SK-N-SH (cell line): ENCODE results near the gene TP53TG5. TPM values are rescaled to one million over a fixed set of nuclear protein-coding genes. Genes with fewer than 3 reads are reported as not detected.

ENCODE experiments used
- CTCF ChIA-PET: fragments of 300-600, 350-600 bp; formaldehyde crosslinking; extraction: SDS; loops from one replicate; lab custom pipeline; 2021; lab: Yijun Ruan, JAX
- POLR2A ChIA-PET: fragments of 350-600 bp; sonication (Branson Sonifier 250); formaldehyde crosslinking; extraction: SDS; loops from one replicate; lab custom pipeline; 2020; ENCODE audit warnings: antibody characterized with exemption, inconsistent platforms; lab: Yijun Ruan, JAX
- DNase-seq: peaks from one replicate; pipeline ENCODE4 v3.0.0; 2012
- H2AFZ ChIP-seq: fragments of 200-600 bp; sonication (generic); 2 replicates; pipeline ENCODE4 v1.8.1; 2016; ENCODE audit warnings: antibody characterized with exemption, mild to moderate bottlenecking, low read depth
- H3F3A ChIP-seq: fragments of 200-600 bp; sonication (generic); replicated peaks from 2 replicates; pipeline ENCODE3; 2016; ENCODE audit warnings: antibody characterized with exemption, mild to moderate bottlenecking; ENCODE audit not compliant: insufficient read depth
- H3K27ac ChIP-seq, 2 experiments: fragments of 200-500 bp in 1 of 2; fragments of 200-600 bp in 1 of 2; sonication (Bioruptor generic) in 1 of 2; sonication (generic), shearing (Covaris generic) in 1 of 2; 2 replicates each; pipeline versions ENCODE4 v1.5.1 to v1.6.1; 2014 to 2016; ENCODE audit warnings: low read depth in 2 of 2, inconsistent platforms in 1 of 2, low read length in 1 of 2, mild to moderate bottlenecking in 1 of 2, mixed read lengths in 1 of 2
- H3K27me3 ChIP-seq: fragments of 200-600 bp; sonication (generic), shearing (Covaris generic); 2 replicates; pipeline ENCODE4 v1.6.1; 2016; ENCODE audit warnings: mixed run types; ENCODE audit not compliant: insufficient read depth
- H3K36me3 ChIP-seq, 2 experiments: fragments of 200-500 bp in 1 of 2; fragments of 200-600 bp in 1 of 2; sonication (Bioruptor generic) in 1 of 2; sonication (generic) in 1 of 2; replicated peaks in 1 of 2; 2 replicates each; pipeline versions ENCODE3 to v1.5.1; 2014 to 2016; ENCODE audit warnings: low read length in 1 of 2, mild to moderate bottlenecking in 1 of 2; ENCODE audit not compliant: insufficient read depth in 2 of 2, control insufficient read depth in 1 of 2
- H3K4me1 ChIP-seq, 2 experiments: fragments of 200-500 bp in 1 of 2; fragments of 200-600 bp in 1 of 2; sonication (Bioruptor generic) in 1 of 2; sonication (generic), shearing (Covaris generic) in 1 of 2; 2 replicates each; pipeline versions ENCODE4 v1.5.1 to v1.6.1; 2014 to 2016; ENCODE audit warnings: low read depth in 1 of 2, low read length in 1 of 2, mixed run types in 1 of 2; ENCODE audit not compliant: insufficient read depth in 2 of 2, control insufficient read depth in 1 of 2
- H3K4me2 ChIP-seq: fragments of 200-600 bp; sonication (generic), shearing (Covaris generic); 2 replicates; pipeline ENCODE4 v1.6.1; 2017; ENCODE audit warnings: mixed run types
- H3K4me3 ChIP-seq, 2 experiments: fragments of 200-500 bp in 1 of 2; fragments of 200-600 bp in 1 of 2; sonication (Bioruptor generic) in 1 of 2; sonication (generic), shearing (Covaris generic) in 1 of 2; 2 replicates each; pipeline versions ENCODE4 v1.5.1 to v1.8.1; 2014 to 2016; ENCODE audit warnings: low read depth in 2 of 2, inconsistent platforms in 1 of 2, low read length in 1 of 2, mild to moderate bottlenecking in 1 of 2, mixed read lengths in 1 of 2, moderate library complexity in 1 of 2
- H3K79me2 ChIP-seq: fragments of 200-600 bp; sonication (generic); 2 replicates; pipeline ENCODE4 v1.8.1; 2017; ENCODE audit warnings: mild to moderate bottlenecking; ENCODE audit not compliant: insufficient read depth
- H3K9ac ChIP-seq: fragments of 200-600 bp; sonication (generic); 2 replicates; pipeline ENCODE4 v1.6.1; 2017; ENCODE audit warnings: mixed run types
- H3K9me2 ChIP-seq: fragments of 200-600 bp; sonication (generic); 2 replicates; pipeline ENCODE4 v1.6.1; 2017; ENCODE audit warnings: mixed run types
- H3K9me3 ChIP-seq: fragments of 200-600 bp; sonication (generic); 2 replicates; pipeline ENCODE4 v1.6.1; 2017; ENCODE audit warnings: mixed run types, mild to moderate bottlenecking, moderate library complexity
- H4K20me1 ChIP-seq: fragments of 200-600 bp; sonication (generic); 2 replicates; pipeline ENCODE4 v1.6.1; 2017; ENCODE audit warnings: mild to moderate bottlenecking, mixed run types; ENCODE audit not compliant: insufficient read depth
- CHD2 ChIP-seq: fragments of 150-350 bp; IDR thresholded peaks from 2 replicates; pipeline ENCODE4 v1.6.1; 2018; ENCODE audit warnings: low read length; ENCODE audit not compliant: partially characterized antibody
- EP300 ChIP-seq, 2 experiments: IDR thresholded peaks; 2 replicates each; pipeline versions ENCODE4 v1.4.0 to v1.6.1; 2012; ENCODE audit warnings: borderline replicate concordance in 1 of 2, low read depth in 1 of 2, low read length in 1 of 2
- FOSL2 ChIP-seq: IDR thresholded peaks from 2 replicates; pipeline ENCODE4 v1.4.0; 2012; ENCODE audit warnings: low read depth, mild to moderate bottlenecking, moderate library complexity, borderline replicate concordance
- FOXJ3 ChIP-seq: sonication (generic); formaldehyde crosslinking; IDR thresholded peaks from 2 replicates; pipeline ENCODE4 v1.5.1; 2020; ENCODE audit warnings: mild to moderate bottlenecking, missing genetic modification reagents
- FOXM1 ChIP-seq: IDR thresholded peaks from 2 replicates; pipeline ENCODE4 v1.4.0; 2012; ENCODE audit warnings: low read depth, mild to moderate bottlenecking
- GATA2 ChIP-seq: sonication (generic); formaldehyde crosslinking; IDR thresholded peaks from 2 replicates; pipeline ENCODE4 v1.5.0; 2020; ENCODE audit warnings: mild to moderate bottlenecking, missing genetic modification reagents
- MEF2A ChIP-seq: IDR thresholded peaks from 2 replicates; pipeline ENCODE4 v1.4.0; 2012; ENCODE audit warnings: low read depth, borderline replicate concordance
- MXI1 ChIP-seq: IDR thresholded peaks from 2 replicates; pipeline ENCODE4 v1.6.1; 2012; ENCODE audit warnings: mild to moderate bottlenecking, low read depth, low read length, improper control_type of control experiment
- PBX3 ChIP-seq: IDR thresholded peaks from 2 replicates; pipeline ENCODE4; 2012
- RCOR1 ChIP-seq: fragments of 150-350 bp; IDR thresholded peaks from 2 replicates; pipeline ENCODE4 v1.6.1; 2017; ENCODE audit warnings: antibody characterized with exemption, low read length
- REST ChIP-seq: IDR thresholded peaks from 2 replicates; pipeline ENCODE4 v1.6.1; 2012; ENCODE audit warnings: mild to moderate bottlenecking, low read depth, low read length, moderate library complexity
- RXRA ChIP-seq: IDR thresholded peaks from 2 replicates; pipeline ENCODE4 v1.4.0; 2012; ENCODE audit warnings: low read depth, mild to moderate bottlenecking, borderline replicate concordance
- SIN3A ChIP-seq: IDR thresholded peaks from 2 replicates; pipeline ENCODE4 v1.6.1; 2012; ENCODE audit warnings: low read depth, mild to moderate bottlenecking, low read length, moderate library complexity, borderline replicate concordance
- TAF1 ChIP-seq: IDR thresholded peaks from 2 replicates; pipeline ENCODE4 v1.6.1; 2012; ENCODE audit warnings: low read depth, mild to moderate bottlenecking, low read length, moderate library complexity, borderline replicate concordance
- TCF12 ChIP-seq: IDR thresholded peaks from 2 replicates; pipeline ENCODE4 v1.4.0; 2012
- USF2 ChIP-seq: fragments of 150-350 bp; IDR thresholded peaks from 2 replicates; pipeline ENCODE4 v1.6.1; 2017; ENCODE audit warnings: antibody characterized with exemption, low read length, low read depth, borderline replicate concordance
- YY1 ChIP-seq: IDR thresholded peaks from 2 replicates; pipeline ENCODE4 v1.4.0; 2012; ENCODE audit warnings: low read depth, mild to moderate bottlenecking
- WGBS: methylation state at CpG from one replicate; pipeline ENCODE4 v1.1.6; 2017; ENCODE audit warnings: low lambda C conversion rate; 5-methylcytosine and 5-hydroxymethylcytosine counted together
- polyA plus RNA-seq, 3 experiments: library from polyadenylated mRNA; depleted of rRNA; stranded (reverse); fragments of >200 nt; gene quantifications; 2 replicates each; pipeline ENCODE4 v1.2.3, GENCODE V29; 2012

The TP53TG5 gene
- polyA plus RNA-seq, 1 of the 3 experiments (the other 2 are of a cell fraction) = not detected

- POLR2A ChIA-PET = interaction anchor here (0.7 to 1.6 kb wide), 9 partner anchors 12 to 106 kb away, joined by 3 to 11 read pairs (median 4); partner anchors contain the start of gene SYS1
- DNase-seq = peak; percentile 80
- 83% methylated on average over 12 of the region's 14 CpGs for whole genome bisulfite sequencing
Measured at GRCh38 chr20:45427236-45428149, 49.4 kb upstream of the TP53TG5 start.

GRCh38 chr20:45426320-45427016 is 48.3 kb upstream of the TP53TG5 start:
- Histone ChIP-seq H2AFZ (no peak overlapping the region), H3F3A (no peaks in the 10 kb centered on the region), H3K9ac (no peak overlapping the region), H3K4me2 (no peak overlapping the region), H3K27me3 (no peaks in the 10 kb centered on the region), H3K4me1 (peaks cover 0 to 20% of the 10 kb centered on the region in 2 experiments; a peak in 1 of 4 replicates), H3K27ac (peak overlapping the region in 1 of 2 experiments; percentile 8; a peak in 1 of 4 replicates), H3K36me3 (peaks cover 11 to 37% of the 10 kb centered on the region in 2 experiments), H3K9me3 (no peaks in the 10 kb centered on the region), H4K20me1 (no peaks in the 10 kb centered on the region), H3K79me2 (no peaks in the 10 kb centered on the region), H3K9me2 (no peaks in the 10 kb centered on the region), H3K4me3 (no peak overlapping the region)
- POLR2A ChIA-PET = interaction anchor here (0.7 to 1.6 kb wide), 6 partner anchors 11 to 84 kb away, joined by 4 to 11 read pairs (median 4); partner anchors contain the start of gene SYS1
- no peak for DNase-seq
- CTCF ChIA-PET = interaction anchor here (1.5 to 3.4 kb wide), 6 partner anchors 10 to 344 kb away, joined by 4 to 38 read pairs (median 12); partner anchors contain the start of genes PIGT and SYS1
- 93% methylated on average over 5 of the region's 5 CpGs for WGBS
- TF ChIP-seq REST (no peak), SIN3A (no peak), TCF12 (no peak), YY1 (no peak), FOSL2 (no peak), FOXM1 (no peak), TAF1 (no peak), RXRA (no peak)

More at GRCh38 chr20:45427236-45428149, 49.4 kb upstream of the TP53TG5 start:
- no peaks in the 10 kb centered on the region for H4K20me1 ChIP-seq
- H3K9me2 ChIP-seq = no peaks in the 10 kb centered on the region
- no peak overlapping the region for H2AFZ ChIP-seq
- peaks cover 0 to 20% of the 10 kb centered on the region in 2 experiments; a peak in 1 of 4 replicates for H3K4me1 ChIP-seq
- H3K36me3 ChIP-seq = peaks cover 3 to 27% of the 10 kb centered on the region in 2 experiments
- H3F3A ChIP-seq = no peaks in the 10 kb centered on the region
- H3K4me3 ChIP-seq = no peak overlapping the region
- TF ChIP-seq YY1 = no peak
- TF ChIP-seq MEF2A = no peak
- peak; percentile 100 for TF ChIP-seq GATA2 (CRISPR knock-in tag)
- peak; percentile 95 for TF ChIP-seq MXI1
- no peak for TF ChIP-seq PBX3
- peak; percentile 93; the same call in 1 of the 2 replicates for TF ChIP-seq FOXJ3 (CRISPR knock-in tag)
- TF ChIP-seq USF2 = no peak
- TF ChIP-seq CHD2 = peak; percentile 85
- TF ChIP-seq RCOR1 = peak; percentile 95
- peak in 1 of 2 experiments; percentile 86; a peak in 2 of 4 replicates for TF ChIP-seq EP300 (IDR thresholded peaks at IDR 0.05; ENCODE audit: borderline replicate concordance in 1 of 2, low read depth in 1 of 2, low read length in 1 of 2)
- H3K4me2 ChIP-seq = no peak overlapping the region
- no peaks in the 10 kb centered on the region for H3K79me2 ChIP-seq
- CTCF ChIA-PET = interaction anchor here (0.9 to 3.4 kb wide), 12 partner anchors 9 to 343 kb away, joined by 3 to 38 read pairs (median 6); partner anchors contain the start of genes PIGT and SYS1
- H3K27ac ChIP-seq = peak overlapping the region in 1 of 2 experiments; percentile 64; a peak in 2 of 4 replicates
- no peak overlapping the region for H3K9ac ChIP-seq
- H3K9me3 ChIP-seq = no peaks in the 10 kb centered on the region
- no peaks in the 10 kb centered on the region for H3K27me3 ChIP-seq
